GM12801 (cell line): ENCODE data around the gene METTL24.

ENCODE experiments used
- CTCF ChIP-seq: IDR thresholded peaks from one replicate; pipeline ENCODE4 v1.5.1; 2011; ENCODE audit warnings: control low read depth; ENCODE audit not compliant: insufficient read length; ENCODE audit errors: extremely low read depth

Gene METTL24

GRCh38 chr6:110331816-110332215 lies 26.3 kb downstream of the METTL24 start:
- TF ChIP-seq CTCF, result no peak

GRCh38 chr6:110331390-110331789 lies 26.8 kb downstream of the METTL24 start:
- no peak for TF ChIP-seq CTCF

- no peak for TF ChIP-seq CTCF
These were observed 28.3 kb downstream of the METTL24 start for GRCh38 chr6:110329714-110330436.

GRCh38 chr6:110329348-110329713 lies 28.8 kb downstream of the METTL24 start:
- TF ChIP-seq CTCF, result no peak

- no peak for TF ChIP-seq CTCF
These were observed 29.9 kb downstream of the METTL24 start for GRCh38 chr6:110328259-110328658.

GRCh38 chr6:110327391-110327790 lies 30.8 kb downstream of the METTL24 start:
- no peak for TF ChIP-seq CTCF

DNA sequence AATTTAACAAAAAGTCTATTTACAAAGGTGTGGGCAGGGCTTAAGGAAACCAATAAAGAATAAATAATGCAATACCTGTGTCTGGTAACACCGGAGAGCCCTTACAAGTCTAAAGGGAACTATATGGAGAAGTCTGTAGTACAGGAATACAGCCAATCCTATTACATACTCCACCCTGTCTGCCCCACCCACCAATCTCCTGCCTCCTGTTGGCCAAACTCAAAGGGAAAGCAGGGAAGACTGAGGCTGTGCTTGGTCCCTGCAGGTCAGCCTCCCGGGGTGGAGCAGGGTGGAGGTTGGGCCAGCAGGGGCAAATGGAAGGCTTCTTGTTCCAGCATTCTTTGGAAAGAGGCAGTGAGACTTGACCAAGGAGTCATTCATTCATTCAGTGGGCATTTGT lies 31.5 kb downstream of the METTL24 start:
- TF ChIP-seq CTCF, result no peak

DNA sequence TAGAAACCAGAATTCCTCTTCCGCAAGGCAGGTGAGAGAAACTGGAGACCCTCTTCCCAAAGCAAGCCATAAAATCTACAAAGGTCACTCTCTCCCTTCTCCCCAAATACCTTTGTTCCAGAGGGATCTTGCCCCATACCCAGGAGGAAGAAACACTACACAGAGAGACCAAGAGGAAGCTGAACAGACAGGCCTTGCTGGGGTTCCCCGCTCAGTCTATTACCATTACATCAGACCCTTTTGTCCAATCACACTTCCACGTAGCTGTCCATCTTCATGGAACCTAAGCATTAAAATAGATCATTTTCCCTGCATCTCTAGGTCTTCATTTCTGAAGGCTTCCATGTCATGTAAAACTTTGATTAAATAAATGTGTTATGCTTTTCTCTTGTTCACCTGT lies 32.1 kb downstream of the METTL24 start:
- no peak for TF ChIP-seq CTCF
